ENCODE results near the gene ABCC2.
"Not testable (repeated sequence)": the region's sequence is repeated elsewhere in the genome, so short reads cannot be mapped to it uniquely, and the experiment has no call there.

Gene ABCC2

GRCh38 chr10:99858849-99859248 lies 76.4 kb downstream of the ABCC2 start:
- H3K14ac ChIP-seq (ENCODE audit: low read length): no peak overlapping the region
- no peak overlapping the region for H3K4me3 ChIP-seq (ENCODE audit: low read depth, low read length)
- H3K36me3 ChIP-seq (ENCODE audit: control insufficient read depth in 1 of 2, insufficient read depth in 2 of 2, low read length in 2 of 2): no peaks in the 10 kb centered on the region
- WGBS (ENCODE audit: extremely low coverage, insufficient coverage, insufficient read length): no CpG with 5 or more reads among the region's 8 CpGs
- no peak overlapping the region for H4K8ac ChIP-seq (ENCODE audit: low read depth, low read length)
- H2BK12ac ChIP-seq (ENCODE audit: low read length): no peak overlapping the region
- no peak overlapping the region for H2BK5ac ChIP-seq (ENCODE audit: low read depth, low read length, poor library complexity)
- H3K4ac ChIP-seq (ENCODE audit: low read depth, low read length): no peak overlapping the region
- DNase-seq: no peak
- no peak overlapping the region for H3K4me2 ChIP-seq (ENCODE audit: low read length)
- no peaks in the 10 kb centered on the region for H3K79me1 ChIP-seq (ENCODE audit: low read length)
- H2AFZ ChIP-seq (ENCODE audit: insufficient read depth, low read length, poor library complexity): no peak overlapping the region
- no peak overlapping the region for H4K12ac ChIP-seq (ENCODE audit: low read depth, low read length)
- no peaks in the 10 kb centered on the region for H3K27me3 ChIP-seq (ENCODE audit: insufficient read depth, low read length)
- no peak overlapping the region for H3K9ac ChIP-seq (ENCODE audit: low read length)
- H2BK120ac ChIP-seq (ENCODE audit: insufficient read depth, low read length, poor library complexity): no peak overlapping the region
- H3K9me3 ChIP-seq (ENCODE audit: insufficient read depth, low read depth, low read length): no peaks in the 10 kb centered on the region
- no peak overlapping the region for H3K27ac ChIP-seq (ENCODE audit: low read depth, low read length)
- no peak overlapping the region for H4K91ac ChIP-seq (ENCODE audit: low read depth, low read length)
- H3K18ac ChIP-seq (ENCODE audit: low read length): no peak overlapping the region
- no peak overlapping the region for H3K23ac ChIP-seq (ENCODE audit: low read length)
- no peak overlapping the region for H2AK5ac ChIP-seq (ENCODE audit: low read length)
- no peaks in the 10 kb centered on the region for H3K4me1 ChIP-seq (ENCODE audit: control insufficient read depth in 1 of 2, insufficient read depth in 2 of 2, low read length in 2 of 2)
- no peaks in the 10 kb centered on the region for H3K79me2 ChIP-seq (ENCODE audit: control insufficient read depth, insufficient read depth, low read length, poor library complexity)

- Histone ChIP-seq H4K8ac (ENCODE audit: low read depth, low read length) (no peak overlapping the region), H3K9ac (ENCODE audit: low read length) (no peak overlapping the region), H3K14ac (ENCODE audit: low read length) (no peak overlapping the region), H3K27ac (ENCODE audit: low read depth, low read length) (no peak overlapping the region), H3K4me1 (ENCODE audit: control insufficient read depth in 1 of 2, insufficient read depth in 2 of 2, low read length in 2 of 2) (no peaks in the 10 kb centered on the region), H3K79me2 (ENCODE audit: control insufficient read depth, insufficient read depth, low read length, poor library complexity) (no peaks in the 10 kb centered on the region), H2BK5ac (ENCODE audit: low read depth, low read length, poor library complexity) (no peak overlapping the region), H4K12ac (ENCODE audit: low read depth, low read length) (no peak overlapping the region), H3K79me1 (ENCODE audit: low read length) (no peaks in the 10 kb centered on the region), H3K9me3 (ENCODE audit: insufficient read depth, low read depth, low read length) (no peaks in the 10 kb centered on the region), H4K91ac (ENCODE audit: low read depth, low read length) (no peak overlapping the region), H3K36me3 (ENCODE audit: control insufficient read depth in 1 of 2, insufficient read depth in 2 of 2, low read length in 2 of 2) (no peaks in the 10 kb centered on the region), H3K4ac (ENCODE audit: low read depth, low read length) (no peak overlapping the region), H3K4me3 (ENCODE audit: low read depth, low read length) (no peak overlapping the region), H3K18ac (ENCODE audit: low read length) (no peak overlapping the region), H3K4me2 (ENCODE audit: low read length) (no peak overlapping the region), H3K27me3 (ENCODE audit: insufficient read depth, low read length) (no peaks in the 10 kb centered on the region), H2AFZ (ENCODE audit: insufficient read depth, low read length, poor library complexity) (no peak overlapping the region), H2BK120ac (ENCODE audit: insufficient read depth, low read length, poor library complexity) (no peak overlapping the region), H3K23ac (ENCODE audit: low read length) (no peak overlapping the region), H2AK5ac (ENCODE audit: low read length) (no peak overlapping the region), H2BK12ac (ENCODE audit: low read length) (no peak overlapping the region)
- DNase-seq: no peak
- no CpG with 5 or more reads among the region's 5 CpGs for whole genome bisulfite sequencing (ENCODE audit: extremely low coverage, insufficient coverage, insufficient read length)
Measured at GRCh38 chr10:99859585-99859984, 77.1 kb downstream of the ABCC2 start.

GRCh38 chr10:99860466-99860865 lies 78.0 kb downstream of the ABCC2 start:
- Histone ChIP-seq H3K79me2 (ENCODE audit: control insufficient read depth, insufficient read depth, low read length, poor library complexity) (no peaks in the 10 kb centered on the region), H4K8ac (ENCODE audit: low read depth, low read length) (no peak overlapping the region), H4K12ac (ENCODE audit: low read depth, low read length) (no peak overlapping the region), H2BK120ac (ENCODE audit: insufficient read depth, low read length, poor library complexity) (no peak overlapping the region), H3K27me3 (ENCODE audit: insufficient read depth, low read length) (no peaks in the 10 kb centered on the region), H3K4me1 (ENCODE audit: control insufficient read depth in 1 of 2, insufficient read depth in 2 of 2, low read length in 2 of 2) (no peaks in the 10 kb centered on the region), H3K4ac (ENCODE audit: low read depth, low read length) (no peak overlapping the region), H3K23ac (ENCODE audit: low read length) (no peak overlapping the region), H2AK5ac (ENCODE audit: low read length) (no peak overlapping the region), H3K36me3 (ENCODE audit: control insufficient read depth in 1 of 2, insufficient read depth in 2 of 2, low read length in 2 of 2) (no peaks in the 10 kb centered on the region), H3K18ac (ENCODE audit: low read length) (no peak overlapping the region), H3K4me3 (ENCODE audit: low read depth, low read length) (no peak overlapping the region), H3K9ac (ENCODE audit: low read length) (no peak overlapping the region), H2AFZ (ENCODE audit: insufficient read depth, low read length, poor library complexity) (no peak overlapping the region), H3K4me2 (ENCODE audit: low read length) (no peak overlapping the region), H2BK5ac (ENCODE audit: low read depth, low read length, poor library complexity) (no peak overlapping the region), H3K9me3 (ENCODE audit: insufficient read depth, low read depth, low read length) (no peaks in the 10 kb centered on the region), H3K79me1 (ENCODE audit: low read length) (no peaks in the 10 kb centered on the region), H3K14ac (ENCODE audit: low read length) (no peak overlapping the region), H2BK12ac (ENCODE audit: low read length) (no peak overlapping the region), H4K91ac (ENCODE audit: low read depth, low read length) (no peak overlapping the region), H3K27ac (ENCODE audit: low read depth, low read length) (no peak overlapping the region)
- no peak for DNase-seq
- WGBS (ENCODE audit: extremely low coverage, insufficient coverage, insufficient read length): no CpG with 5 or more reads among the region's 8 CpGs

GRCh38 chr10:99863535-99864240 lies 81.2 kb downstream of the ABCC2 start:
- H2AK5ac ChIP-seq (ENCODE audit: low read length); H3K27ac ChIP-seq (ENCODE audit: low read depth, low read length); H2BK5ac ChIP-seq (ENCODE audit: low read depth, low read length, poor library complexity); DNase-seq; H2AFZ ChIP-seq (ENCODE audit: insufficient read depth, low read length, poor library complexity); H3K4me2 ChIP-seq (ENCODE audit: low read length); H2BK120ac ChIP-seq (ENCODE audit: insufficient read depth, low read length, poor library complexity); H3K36me3 ChIP-seq (ENCODE audit: control insufficient read depth in 1 of 2, insufficient read depth in 2 of 2, low read length in 2 of 2); H4K12ac ChIP-seq (ENCODE audit: low read depth, low read length); H3K4me1 ChIP-seq (ENCODE audit: control insufficient read depth in 1 of 2, insufficient read depth in 2 of 2, low read length in 2 of 2); H3K9me3 ChIP-seq (ENCODE audit: insufficient read depth, low read depth, low read length); H4K8ac ChIP-seq (ENCODE audit: low read depth, low read length); H3K23ac ChIP-seq (ENCODE audit: low read length); H4K91ac ChIP-seq (ENCODE audit: low read depth, low read length); H3K4ac ChIP-seq (ENCODE audit: low read depth, low read length); H2BK12ac ChIP-seq (ENCODE audit: low read length); H3K14ac ChIP-seq (ENCODE audit: low read length); H3K27me3 ChIP-seq (ENCODE audit: insufficient read depth, low read length); H3K18ac ChIP-seq (ENCODE audit: low read length); H3K79me2 ChIP-seq (ENCODE audit: control insufficient read depth, insufficient read depth, low read length, poor library complexity); H3K4me3 ChIP-seq (ENCODE audit: low read depth, low read length); H3K79me1 ChIP-seq (ENCODE audit: low read length); H3K9ac ChIP-seq (ENCODE audit: low read length): not testable (repeated sequence)
- no CpG with 5 or more reads among the region's 9 CpGs for WGBS (ENCODE audit: extremely low coverage, insufficient coverage, insufficient read length)
